Measurements from ENCODE around the gene PPM1E.
A peak's percentile ranks its signal among the peaks of the same experiment; 100 is the strongest.

Gene PPM1E

GRCh38 chr17:59002848-59003247 lies 247.2 kb downstream of the PPM1E start:
- TF ChIP-seq, protein P1, sequence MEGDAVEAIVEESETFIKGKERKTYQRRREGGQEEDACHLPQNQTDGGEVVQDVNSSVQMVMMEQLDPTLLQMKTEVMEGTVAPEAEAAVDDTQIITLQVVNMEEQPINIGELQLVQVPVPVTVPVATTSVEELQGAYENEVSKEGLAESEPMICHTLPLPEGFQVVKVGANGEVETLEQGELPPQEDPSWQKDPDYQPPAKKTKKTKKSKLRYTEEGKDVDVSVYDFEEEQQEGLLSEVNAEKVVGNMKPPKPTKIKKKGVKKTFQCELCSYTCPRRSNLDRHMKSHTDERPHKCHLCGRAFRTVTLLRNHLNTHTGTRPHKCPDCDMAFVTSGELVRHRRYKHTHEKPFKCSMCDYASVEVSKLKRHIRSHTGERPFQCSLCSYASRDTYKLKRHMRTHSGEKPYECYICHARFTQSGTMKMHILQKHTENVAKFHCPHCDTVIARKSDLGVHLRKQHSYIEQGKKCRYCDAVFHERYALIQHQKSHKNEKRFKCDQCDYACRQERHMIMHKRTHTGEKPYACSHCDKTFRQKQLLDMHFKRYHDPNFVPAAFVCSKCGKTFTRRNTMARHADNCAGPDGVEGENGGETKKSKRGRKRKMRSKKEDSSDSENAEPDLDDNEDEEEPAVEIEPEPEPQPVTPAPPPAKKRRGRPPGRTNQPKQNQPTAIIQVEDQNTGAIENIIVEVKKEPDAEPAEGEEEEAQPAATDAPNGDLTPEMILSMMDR (IDR thresholded peaks at IDR 0.05): no peak
- Histone ChIP-seq H3K36me3 (no peaks in the 10 kb centered on the region), H3K27ac (peak overlapping the region; percentile 91), H3K27me3 (no peaks in the 10 kb centered on the region), H3K4me3 (ENCODE audit: low read depth in 1 of 2, low read length in 1 of 2) (no peak overlapping the region), H3K9me3 (no peaks in the 10 kb centered on the region), H3K4me1 (ENCODE audit: control insufficient read depth in 1 of 2, insufficient read depth in 1 of 2, low read depth in 1 of 2, low read length in 1 of 2) (peaks cover 45 to 49% of the 10 kb centered on the region in 2 experiments)

- Histone ChIP-seq H3K27me3 (no peaks in the 10 kb centered on the region), H3K4me3 (ENCODE audit: low read depth in 1 of 2, low read length in 1 of 2) (no peak overlapping the region), H3K4me1 (ENCODE audit: control insufficient read depth in 1 of 2, insufficient read depth in 1 of 2, low read depth in 1 of 2, low read length in 1 of 2) (peaks cover 35 to 39% of the 10 kb centered on the region in 2 experiments), H3K36me3 (no peaks in the 10 kb centered on the region), H3K27ac (no peak overlapping the region), H3K9me3 (no peaks in the 10 kb centered on the region)
- TF ChIP-seq, protein P1 (IDR thresholded peaks at IDR 0.05): no peak
Observed at GRCh38 chr17:59003860-59004259, 248.2 kb downstream of the PPM1E start.

DNA sequence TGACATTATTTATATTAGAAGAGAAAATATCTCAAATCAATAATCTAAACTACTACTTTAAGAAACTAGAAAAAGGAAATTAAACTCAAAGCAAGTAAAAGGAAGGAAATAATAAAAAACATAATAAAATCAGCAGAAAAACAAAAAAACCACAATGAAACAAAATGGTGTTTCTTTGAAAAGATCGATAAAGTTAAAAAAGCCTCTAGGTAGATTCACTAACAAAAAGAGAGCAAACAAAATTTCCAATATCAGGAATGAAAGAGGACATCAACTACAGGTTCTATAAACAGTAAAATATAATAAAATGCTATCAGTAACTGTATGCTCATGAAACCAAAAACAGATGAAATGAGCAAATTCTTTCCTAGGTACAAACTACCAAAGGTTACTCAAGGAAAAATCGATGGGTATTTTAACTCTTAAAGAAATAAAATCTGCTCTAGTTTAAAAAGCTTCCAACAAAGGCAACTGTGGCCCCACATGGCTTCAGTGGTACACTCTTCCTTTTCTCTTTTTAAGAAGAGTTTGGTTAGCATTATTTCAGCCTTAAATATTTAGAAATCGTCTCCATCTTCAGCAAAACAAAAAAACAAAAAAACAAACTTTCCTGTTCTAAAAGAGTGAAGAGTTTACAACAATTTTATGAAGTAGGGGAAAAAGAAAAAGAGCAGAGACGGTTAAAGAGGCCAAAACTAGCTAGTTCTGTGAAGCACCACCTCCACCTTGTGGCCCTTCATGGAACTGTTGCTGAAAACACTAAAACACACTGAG lies 248.9 kb downstream of the PPM1E start:
- H3K4me3 ChIP-seq (ENCODE audit: low read depth in 1 of 2, low read length in 1 of 2): no peak overlapping the region
- no peak overlapping the region for H3K27ac ChIP-seq
- H3K27me3 ChIP-seq: no peaks in the 10 kb centered on the region
- TF ChIP-seq, protein P1 (IDR thresholded peaks at IDR 0.05): peak; percentile 90
- H3K36me3 ChIP-seq: no peaks in the 10 kb centered on the region
- H3K4me1 ChIP-seq (ENCODE audit: control insufficient read depth in 1 of 2, insufficient read depth in 1 of 2, low read depth in 1 of 2, low read length in 1 of 2): peaks cover 29 to 32% of the 10 kb centered on the region in 2 experiments
- no peaks in the 10 kb centered on the region for H3K9me3 ChIP-seq

GRCh38 chr17:59007995-59008394 lies 252.3 kb downstream of the PPM1E start:
- H3K4me1 ChIP-seq (ENCODE audit: control insufficient read depth in 1 of 2, insufficient read depth in 1 of 2, low read depth in 1 of 2, low read length in 1 of 2): peaks cover 9 to 21% of the 10 kb centered on the region in 2 experiments
- H3K9me3 ChIP-seq: no peaks in the 10 kb centered on the region
- H3K27me3 ChIP-seq: no peaks in the 10 kb centered on the region
- H3K4me3 ChIP-seq (ENCODE audit: low read depth in 1 of 2, low read length in 1 of 2): no peak overlapping the region
- no peaks in the 10 kb centered on the region for H3K36me3 ChIP-seq
- TF ChIP-seq, protein P1 (IDR thresholded peaks at IDR 0.05): no peak
- no peak overlapping the region for H3K27ac ChIP-seq

- Histone ChIP-seq H3K4me3 (ENCODE audit: low read depth in 1 of 2, low read length in 1 of 2) (no peak overlapping the region), H3K4me1 (ENCODE audit: control insufficient read depth in 1 of 2, insufficient read depth in 1 of 2, low read depth in 1 of 2, low read length in 1 of 2) (peaks cover 12 to 28% of the 10 kb centered on the region in 2 experiments), H3K36me3 (no peaks in the 10 kb centered on the region), H3K9me3 (no peaks in the 10 kb centered on the region), H3K27ac (no peak overlapping the region), H3K27me3 (no peaks in the 10 kb centered on the region)
- TF ChIP-seq, protein P1 (IDR thresholded peaks at IDR 0.05): no peak
Observed at GRCh38 chr17:59008737-59009136, 253.1 kb downstream of the PPM1E start.
